ENCODE data around the gene PTPRM.

DNA sequence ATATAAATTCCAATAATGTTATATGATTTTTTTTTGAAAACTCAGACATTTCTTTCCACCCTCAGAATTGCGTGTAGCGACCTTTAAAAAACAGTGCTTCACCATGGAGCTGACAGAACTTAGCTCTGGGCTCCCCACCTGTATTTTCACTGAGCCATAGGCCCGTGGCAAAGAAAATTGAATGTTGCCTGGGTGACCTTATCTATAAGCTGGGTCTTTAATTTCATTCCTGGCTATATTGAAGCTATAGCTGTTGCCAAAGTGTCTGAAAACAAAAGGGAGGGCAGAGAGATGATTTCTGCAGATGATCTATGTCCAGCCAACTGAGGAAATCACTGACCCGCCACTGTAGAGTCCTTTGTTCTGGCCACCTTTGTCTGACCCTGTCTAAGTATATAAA is 411.7 kb downstream of the PTPRM start:
- TF ChIP-seq EZH2 (IDR thresholded peaks at IDR 0.05) (no peak), CEBPB (IDR thresholded peaks at IDR 0.05; ENCODE audit: low read depth) (no peak), CBX3 (IDR thresholded peaks at IDR 0.05; ENCODE audit: low read depth) (no peak), RAD21 (IDR thresholded peaks at IDR 0.05; ENCODE audit: low read depth) (no peak), SIN3A (IDR thresholded peaks at IDR 0.05; ENCODE audit: low read depth) (no peak), POLR2A (IDR thresholded peaks at IDR 0.05; ENCODE audit: borderline replicate concordance, extremely low read depth, insufficient read depth, insufficient read length) (no peak), SP1 (IDR thresholded peaks at IDR 0.05; ENCODE audit: low read depth) (no peak), POLR2AphosphoS5 (IDR thresholded peaks at IDR 0.05; ENCODE audit: low read depth, low read length) (no peak)
- TF ChIP-seq, protein P1, sequence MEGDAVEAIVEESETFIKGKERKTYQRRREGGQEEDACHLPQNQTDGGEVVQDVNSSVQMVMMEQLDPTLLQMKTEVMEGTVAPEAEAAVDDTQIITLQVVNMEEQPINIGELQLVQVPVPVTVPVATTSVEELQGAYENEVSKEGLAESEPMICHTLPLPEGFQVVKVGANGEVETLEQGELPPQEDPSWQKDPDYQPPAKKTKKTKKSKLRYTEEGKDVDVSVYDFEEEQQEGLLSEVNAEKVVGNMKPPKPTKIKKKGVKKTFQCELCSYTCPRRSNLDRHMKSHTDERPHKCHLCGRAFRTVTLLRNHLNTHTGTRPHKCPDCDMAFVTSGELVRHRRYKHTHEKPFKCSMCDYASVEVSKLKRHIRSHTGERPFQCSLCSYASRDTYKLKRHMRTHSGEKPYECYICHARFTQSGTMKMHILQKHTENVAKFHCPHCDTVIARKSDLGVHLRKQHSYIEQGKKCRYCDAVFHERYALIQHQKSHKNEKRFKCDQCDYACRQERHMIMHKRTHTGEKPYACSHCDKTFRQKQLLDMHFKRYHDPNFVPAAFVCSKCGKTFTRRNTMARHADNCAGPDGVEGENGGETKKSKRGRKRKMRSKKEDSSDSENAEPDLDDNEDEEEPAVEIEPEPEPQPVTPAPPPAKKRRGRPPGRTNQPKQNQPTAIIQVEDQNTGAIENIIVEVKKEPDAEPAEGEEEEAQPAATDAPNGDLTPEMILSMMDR (IDR thresholded peaks at IDR 0.05 in 2 of 3, conservative IDR thresholded peaks at IDR 0.05 in 1 of 3; ENCODE audit: borderline replicate concordance in 1 of 3, insufficient read depth in 1 of 3, low read depth in 2 of 3, low read length in 2 of 3) = no peak
- TF ChIP-seq, protein P2, sequence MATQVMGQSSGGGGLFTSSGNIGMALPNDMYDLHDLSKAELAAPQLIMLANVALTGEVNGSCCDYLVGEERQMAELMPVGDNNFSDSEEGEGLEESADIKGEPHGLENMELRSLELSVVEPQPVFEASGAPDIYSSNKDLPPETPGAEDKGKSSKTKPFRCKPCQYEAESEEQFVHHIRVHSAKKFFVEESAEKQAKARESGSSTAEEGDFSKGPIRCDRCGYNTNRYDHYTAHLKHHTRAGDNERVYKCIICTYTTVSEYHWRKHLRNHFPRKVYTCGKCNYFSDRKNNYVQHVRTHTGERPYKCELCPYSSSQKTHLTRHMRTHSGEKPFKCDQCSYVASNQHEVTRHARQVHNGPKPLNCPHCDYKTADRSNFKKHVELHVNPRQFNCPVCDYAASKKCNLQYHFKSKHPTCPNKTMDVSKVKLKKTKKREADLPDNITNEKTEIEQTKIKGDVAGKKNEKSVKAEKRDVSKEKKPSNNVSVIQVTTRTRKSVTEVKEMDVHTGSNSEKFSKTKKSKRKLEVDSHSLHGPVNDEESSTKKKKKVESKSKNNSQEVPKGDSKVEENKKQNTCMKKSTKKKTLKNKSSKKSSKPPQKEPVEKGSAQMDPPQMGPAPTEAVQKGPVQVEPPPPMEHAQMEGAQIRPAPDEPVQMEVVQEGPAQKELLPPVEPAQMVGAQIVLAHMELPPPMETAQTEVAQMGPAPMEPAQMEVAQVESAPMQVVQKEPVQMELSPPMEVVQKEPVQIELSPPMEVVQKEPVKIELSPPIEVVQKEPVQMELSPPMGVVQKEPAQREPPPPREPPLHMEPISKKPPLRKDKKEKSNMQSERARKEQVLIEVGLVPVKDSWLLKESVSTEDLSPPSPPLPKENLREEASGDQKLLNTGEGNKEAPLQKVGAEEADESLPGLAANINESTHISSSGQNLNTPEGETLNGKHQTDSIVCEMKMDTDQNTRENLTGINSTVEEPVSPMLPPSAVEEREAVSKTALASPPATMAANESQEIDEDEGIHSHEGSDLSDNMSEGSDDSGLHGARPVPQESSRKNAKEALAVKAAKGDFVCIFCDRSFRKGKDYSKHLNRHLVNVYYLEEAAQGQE (IDR thresholded peaks at IDR 0.05; ENCODE audit: low read depth) = no peak
- TF ChIP-seq, protein P3, sequence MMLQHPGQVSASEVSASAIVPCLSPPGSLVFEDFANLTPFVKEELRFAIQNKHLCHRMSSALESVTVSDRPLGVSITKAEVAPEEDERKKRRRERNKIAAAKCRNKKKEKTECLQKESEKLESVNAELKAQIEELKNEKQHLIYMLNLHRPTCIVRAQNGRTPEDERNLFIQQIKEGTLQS (IDR thresholded peaks at IDR 0.05) = no peak
- TF ChIP-seq, protein P4, sequence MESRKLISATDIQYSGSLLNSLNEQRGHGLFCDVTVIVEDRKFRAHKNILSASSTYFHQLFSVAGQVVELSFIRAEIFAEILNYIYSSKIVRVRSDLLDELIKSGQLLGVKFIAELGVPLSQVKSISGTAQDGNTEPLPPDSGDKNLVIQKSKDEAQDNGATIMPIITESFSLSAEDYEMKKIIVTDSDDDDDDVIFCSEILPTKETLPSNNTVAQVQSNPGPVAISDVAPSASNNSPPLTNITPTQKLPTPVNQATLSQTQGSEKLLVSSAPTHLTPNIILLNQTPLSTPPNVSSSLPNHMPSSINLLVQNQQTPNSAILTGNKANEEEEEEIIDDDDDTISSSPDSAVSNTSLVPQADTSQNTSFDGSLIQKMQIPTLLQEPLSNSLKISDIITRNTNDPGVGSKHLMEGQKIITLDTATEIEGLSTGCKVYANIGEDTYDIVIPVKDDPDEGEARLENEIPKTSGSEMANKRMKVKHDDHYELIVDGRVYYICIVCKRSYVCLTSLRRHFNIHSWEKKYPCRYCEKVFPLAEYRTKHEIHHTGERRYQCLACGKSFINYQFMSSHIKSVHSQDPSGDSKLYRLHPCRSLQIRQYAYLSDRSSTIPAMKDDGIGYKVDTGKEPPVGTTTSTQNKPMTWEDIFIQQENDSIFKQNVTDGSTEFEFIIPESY (IDR thresholded peaks at IDR 0.05; ENCODE audit: extremely low read depth, insufficient replicate concordance, low read length) = no peak

Measured in HCT116 (cell line).